HG02759 (cell line): ENCODE measurements around the gene CEP83.
"Not testable (repeated sequence)": the region's sequence is repeated elsewhere in the genome, so short reads cannot be mapped to it uniquely, and the experiment has no call there.

Source experiments
- ATAC-seq: cut with Tn5 transposase; IDR thresholded peaks from one replicate; pipeline ENCODE4 v1.9.1; 2021; ENCODE audit warnings: mild to moderate bottlenecking, moderate library complexity; ENCODE audit not compliant: unreplicated experiment

CEP83 gene, protein sequence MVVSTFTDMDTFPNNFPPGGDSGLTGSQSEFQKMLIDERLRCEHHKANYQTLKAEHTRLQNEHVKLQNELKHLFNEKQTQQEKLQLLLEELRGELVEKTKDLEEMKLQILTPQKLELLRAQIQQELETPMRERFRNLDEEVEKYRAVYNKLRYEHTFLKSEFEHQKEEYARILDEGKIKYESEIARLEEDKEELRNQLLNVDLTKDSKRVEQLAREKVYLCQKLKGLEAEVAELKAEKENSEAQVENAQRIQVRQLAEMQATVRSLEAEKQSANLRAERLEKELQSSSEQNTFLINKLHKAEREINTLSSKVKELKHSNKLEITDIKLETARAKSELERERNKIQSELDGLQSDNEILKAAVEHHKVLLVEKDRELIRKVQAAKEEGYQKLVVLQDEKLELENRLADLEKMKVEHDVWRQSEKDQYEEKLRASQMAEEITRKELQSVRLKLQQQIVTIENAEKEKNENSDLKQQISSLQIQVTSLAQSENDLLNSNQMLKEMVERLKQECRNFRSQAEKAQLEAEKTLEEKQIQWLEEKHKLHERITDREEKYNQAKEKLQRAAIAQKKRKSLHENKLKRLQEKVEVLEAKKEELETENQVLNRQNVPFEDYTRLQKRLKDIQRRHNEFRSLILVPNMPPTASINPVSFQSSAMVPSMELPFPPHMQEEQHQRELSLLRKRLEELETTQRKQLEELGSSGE

DNA sequence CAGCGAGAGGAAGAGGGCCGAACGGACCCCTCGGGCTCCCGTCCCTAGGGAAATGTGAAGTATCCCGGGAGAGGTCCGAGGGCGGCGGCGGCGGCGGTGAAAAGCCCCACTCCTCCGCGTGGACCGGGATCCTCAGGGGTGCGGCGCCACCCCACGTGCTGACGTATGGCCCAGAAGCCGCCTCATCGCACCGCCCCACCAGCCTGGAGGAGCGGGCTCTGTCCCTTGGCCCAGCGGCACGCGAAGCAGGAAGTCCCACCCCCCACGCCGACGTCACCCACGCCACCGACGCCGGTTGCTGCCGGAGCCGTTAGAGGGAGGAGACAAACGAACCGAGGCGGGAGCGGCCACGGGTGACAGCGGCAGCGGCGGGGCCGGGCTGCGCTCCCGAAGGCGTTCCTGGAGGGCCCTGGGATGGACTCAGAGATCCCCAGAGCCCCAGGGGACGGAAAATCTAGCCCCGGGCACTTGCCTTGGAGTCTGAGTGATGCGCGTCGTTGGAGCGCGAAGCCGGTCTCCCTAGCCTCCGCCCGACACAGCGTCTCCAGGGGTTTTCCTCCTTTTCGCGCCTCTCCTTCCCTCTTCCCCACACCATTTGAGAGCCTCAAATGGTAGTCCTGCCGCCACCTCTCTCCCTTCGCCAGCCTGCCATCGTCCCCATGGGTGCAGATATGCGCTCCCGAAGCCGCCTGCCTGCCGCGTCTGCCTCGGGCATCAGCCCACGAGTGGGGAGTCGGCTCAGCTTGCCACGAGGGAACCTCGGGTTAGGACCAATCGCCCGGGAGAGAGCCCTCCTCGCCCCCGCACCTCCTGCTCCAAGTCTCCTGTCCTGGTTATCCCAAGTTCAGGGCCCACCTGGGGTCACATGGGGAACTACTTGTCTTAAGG is at the start of gene CEP83:
Gene CEP83 (minus strand): TSS at position 140 of the 888 bp plus-strand sequence. CDS start 47,377 bp downstream, outside the sequence.
- peak; percentile 99 for ATAC-seq

DNA sequence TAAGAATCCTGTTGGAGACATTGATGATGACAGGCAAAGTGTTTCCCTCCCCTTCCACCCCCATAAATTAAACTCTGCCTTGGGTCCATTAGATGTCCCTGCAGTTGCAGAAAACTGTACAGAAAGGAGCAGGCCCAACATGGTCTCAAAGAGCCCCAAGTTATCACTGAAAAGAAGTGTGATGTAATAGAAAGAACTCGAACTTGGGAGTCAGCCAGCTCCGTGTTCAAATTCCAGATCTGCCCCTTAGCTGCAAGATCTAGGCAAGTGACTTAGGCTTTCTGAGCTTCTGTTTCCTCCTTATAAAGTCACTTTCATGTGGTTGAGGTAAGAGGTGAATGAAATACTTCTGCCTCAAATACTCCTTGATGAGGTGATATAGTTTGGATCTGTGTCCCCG is 49.6 kb upstream of the CEP83 start:
- no peak for ATAC-seq

DNA sequence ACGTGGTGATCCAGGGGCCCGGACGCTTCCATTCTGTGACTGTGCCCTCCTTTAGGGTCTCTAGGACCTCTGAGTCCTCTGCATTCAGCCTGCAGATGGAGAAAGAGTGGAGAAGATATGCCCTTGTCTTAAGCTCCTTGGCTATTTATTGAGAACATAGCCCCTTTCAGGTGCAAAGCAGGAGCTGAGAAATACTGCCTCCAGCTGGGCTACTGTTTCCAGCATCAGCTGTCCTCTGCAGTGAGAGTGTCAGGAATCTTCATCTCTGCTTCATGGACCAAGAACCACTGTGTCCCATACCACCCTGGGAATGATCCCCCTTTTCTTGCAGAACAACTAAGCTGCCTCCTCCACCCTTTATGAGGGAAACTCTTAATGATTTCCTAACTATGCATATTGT is 47.8 kb upstream of the CEP83 start:
- ATAC-seq, result no peak

DNA sequence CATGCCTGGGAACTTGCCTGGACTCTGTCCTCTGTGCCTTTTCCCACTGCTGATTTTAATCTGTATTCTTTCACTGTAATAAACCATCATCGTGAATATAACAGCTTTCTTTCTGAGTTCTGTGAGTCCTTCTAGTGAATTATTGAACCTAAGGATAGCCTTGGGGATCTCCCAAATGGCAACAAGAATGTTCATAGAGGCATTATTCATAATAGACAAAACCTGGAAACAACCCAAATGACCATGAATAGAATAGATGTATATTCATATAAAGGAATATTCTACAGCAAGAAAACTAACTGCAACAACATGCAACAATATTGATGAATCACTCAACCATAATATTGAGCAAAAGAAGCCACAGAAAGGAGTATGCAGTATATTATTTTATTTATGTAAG is 44.7 kb upstream of the CEP83 start:
- ATAC-seq, result no peak

DNA sequence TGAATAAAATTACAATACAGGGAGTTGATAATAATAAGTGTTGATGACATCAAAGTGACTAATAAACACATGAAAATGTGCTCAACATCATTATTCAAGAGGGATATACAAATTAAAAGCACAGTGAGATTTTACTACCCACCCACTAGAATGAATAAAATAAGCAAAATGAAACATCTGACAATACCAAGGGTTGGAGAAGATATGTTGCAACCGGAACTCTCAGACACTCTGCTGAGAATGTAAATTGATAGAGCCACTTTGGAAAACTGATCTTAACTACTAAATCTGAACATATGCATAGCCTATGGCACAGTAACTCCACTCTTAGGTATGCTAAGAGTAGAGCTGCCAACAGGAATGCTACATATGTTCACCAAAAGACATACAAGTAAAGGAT is 44.0 kb upstream of the CEP83 start:
- no peak for ATAC-seq

DNA sequence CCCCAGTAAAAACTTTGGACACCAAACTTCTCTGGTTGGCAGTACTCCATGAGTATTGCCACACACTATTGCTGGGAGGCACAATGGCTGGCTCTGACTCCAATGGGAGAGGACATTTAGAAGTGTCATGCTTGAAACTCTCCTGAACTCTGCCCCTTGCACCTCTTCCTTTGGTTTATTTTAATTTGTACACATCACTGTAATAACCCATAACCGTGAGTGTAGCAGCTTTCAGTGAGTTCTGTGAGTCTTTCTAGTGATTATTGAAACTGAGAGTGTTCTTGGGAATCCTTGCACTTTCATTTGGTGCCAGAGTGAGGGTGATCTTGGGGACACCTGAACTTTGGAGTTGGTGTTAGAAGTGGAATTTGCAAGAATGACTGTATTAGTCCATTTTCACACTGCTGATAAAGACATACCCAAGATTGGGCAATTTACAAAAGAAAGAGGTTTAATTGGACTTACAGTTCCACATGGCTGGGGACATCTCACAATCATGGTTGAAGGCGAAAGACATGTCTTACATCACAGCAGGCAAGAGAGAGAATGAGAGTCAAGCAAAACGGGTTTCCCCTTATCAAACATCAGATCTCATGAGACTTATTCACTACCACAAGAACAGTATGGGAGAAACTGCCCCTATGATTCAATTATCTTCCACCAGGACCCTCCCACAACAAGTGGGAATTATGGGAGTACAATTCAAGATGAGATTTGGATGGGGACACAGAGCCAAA is 41.3 kb upstream of the CEP83 start:
- no peak for ATAC-seq

DNA sequence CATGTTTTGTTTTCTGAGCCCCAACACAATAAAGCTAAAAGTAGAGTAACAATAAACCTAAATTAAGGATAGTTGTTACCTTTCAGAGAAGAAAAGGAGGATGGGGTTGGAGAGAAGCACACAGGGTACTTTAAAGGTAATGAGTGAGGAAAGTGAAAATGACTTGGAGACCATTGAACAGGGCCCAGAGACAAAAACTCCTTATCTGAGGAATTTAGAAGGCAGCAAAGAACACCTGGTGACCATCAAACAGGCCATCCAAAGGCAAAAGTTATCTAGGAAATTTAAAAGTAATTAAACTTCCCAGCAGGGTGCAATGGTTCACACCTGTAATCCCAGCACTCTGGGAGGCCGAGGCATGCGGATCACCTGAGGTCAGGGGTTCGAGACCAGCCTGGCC is 39.0 kb upstream of the CEP83 start:
- ATAC-seq, result no peak

DNA sequence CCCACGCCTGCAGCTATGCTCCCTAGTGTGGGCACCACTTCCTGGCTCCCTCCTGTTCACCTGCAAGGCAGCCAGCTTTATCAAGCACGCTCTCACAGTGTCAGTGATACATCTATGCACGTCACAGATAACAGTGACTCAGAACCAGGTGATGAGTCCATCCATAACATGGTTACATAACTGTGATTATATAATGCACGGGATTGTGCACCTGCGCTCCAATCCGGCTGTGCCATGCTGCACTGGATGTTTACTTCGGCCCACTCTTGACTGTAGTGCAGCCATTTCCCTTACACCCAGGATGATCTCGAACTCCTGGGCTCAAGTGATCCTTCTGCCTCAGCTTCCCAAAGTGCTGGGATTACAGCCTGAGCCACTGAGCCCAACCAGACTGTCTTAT is 38.4 kb upstream of the CEP83 start:
- ATAC-seq, result no peak

DNA sequence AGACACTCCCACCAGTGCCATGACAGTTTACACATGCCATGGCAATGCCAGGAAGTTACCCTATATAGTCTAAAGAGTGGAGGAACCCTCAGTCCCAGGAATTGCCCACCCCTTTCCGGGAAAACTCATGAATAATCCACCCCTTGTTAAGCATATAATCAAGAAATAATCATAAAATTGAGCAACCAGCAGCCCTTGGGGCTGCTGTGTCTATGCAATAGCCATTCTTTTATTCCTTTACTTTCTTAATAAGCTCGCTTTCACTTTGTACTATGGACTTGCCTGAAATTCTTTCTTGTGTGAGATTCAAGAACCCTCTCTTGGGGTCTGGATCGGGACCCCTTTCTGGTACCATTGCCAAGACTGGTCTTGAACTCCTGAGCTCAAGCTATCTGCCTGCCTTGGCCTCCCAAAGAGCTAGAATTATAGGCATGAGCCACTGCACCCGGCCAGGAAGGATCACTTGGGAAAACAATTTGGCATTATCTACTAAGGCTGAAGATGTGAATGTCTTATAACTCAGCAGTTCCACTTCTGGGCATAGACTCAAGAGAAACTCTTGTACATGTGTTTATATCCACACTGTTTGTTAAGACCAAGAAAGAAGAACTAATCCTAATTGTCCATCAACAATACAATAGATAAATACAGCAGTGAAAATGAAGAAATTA is 35.9 kb upstream of the CEP83 start:
- ATAC-seq, result no peak

DNA sequence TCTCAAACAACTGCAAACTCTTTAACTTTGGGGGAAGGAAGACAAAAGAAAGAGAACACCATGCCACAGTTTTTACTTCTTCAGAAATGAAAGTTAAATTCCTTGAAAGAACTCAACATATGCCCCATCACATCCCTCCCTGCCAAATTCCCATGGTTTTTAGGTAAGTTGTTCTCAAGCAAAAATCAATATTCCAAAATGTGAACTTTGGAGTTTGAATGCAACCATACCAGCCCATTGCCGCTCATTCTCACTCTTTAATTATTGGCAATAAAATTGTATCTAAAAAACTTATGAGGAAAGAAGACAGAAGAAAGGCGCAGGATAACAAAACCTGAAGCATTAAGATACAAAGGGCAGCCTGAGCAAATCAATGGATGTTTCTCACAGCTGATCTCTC is 31.8 kb upstream of the CEP83 start:
- no peak for ATAC-seq

DNA sequence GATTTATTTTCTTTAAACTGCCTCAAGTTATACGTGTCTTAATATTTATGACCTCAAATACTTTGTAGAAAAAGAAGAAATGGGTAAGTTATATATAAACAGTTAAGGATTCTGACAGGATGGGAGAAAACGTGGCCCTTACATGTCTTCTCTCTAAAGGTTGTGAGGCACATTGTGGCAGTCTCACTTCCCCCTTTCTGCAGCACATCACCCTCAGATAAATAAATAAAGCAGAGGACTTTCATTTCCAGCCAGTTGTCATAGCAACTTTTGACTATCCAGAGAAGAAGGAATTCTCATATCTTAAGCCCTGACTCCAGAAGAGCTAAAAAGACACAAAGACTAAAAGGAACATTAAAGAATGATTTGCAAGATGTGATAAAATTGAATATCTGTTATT is 28.8 kb upstream of the CEP83 start:
- peak; percentile 96 for ATAC-seq

DNA sequence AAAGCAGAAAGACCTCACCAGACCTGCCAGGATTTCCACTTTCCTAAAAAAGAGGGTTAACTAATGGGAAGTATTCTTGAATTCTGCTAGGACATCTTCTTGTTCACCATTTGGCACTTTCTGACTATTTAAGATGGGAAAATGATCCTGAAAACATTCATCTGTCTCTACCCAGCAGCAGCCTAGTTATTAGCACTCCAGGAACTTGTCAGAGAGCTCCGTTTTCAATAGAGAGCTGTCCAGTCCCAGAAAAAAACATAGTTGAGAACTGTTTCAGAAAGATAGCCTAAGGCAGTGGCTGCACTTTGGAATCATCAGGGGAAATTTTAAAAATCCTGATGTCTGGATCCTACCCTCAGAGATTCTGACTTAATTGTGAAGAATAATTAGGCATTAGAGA is 22.1 kb upstream of the CEP83 start:
- no peak for ATAC-seq

DNA sequence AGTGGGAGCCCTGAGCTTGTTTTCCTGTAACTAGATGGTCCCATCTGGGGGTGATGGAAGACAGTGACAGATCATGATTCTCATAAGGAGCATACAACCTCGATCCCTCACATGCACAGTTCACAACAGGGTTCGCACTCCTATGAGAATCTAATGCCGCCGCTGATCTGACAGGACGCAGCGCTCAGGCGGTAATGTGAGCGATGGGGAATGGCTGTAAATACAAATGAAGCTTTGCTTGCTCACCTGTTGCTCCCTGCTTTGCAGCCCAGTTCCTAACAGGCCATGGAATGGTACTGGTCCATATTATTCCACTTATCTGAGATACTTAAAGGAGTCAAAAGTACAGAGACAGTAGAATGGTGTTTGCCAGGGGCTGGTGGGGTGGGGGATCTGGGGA is 9.9 kb upstream of the CEP83 start:
- no peak for ATAC-seq

DNA sequence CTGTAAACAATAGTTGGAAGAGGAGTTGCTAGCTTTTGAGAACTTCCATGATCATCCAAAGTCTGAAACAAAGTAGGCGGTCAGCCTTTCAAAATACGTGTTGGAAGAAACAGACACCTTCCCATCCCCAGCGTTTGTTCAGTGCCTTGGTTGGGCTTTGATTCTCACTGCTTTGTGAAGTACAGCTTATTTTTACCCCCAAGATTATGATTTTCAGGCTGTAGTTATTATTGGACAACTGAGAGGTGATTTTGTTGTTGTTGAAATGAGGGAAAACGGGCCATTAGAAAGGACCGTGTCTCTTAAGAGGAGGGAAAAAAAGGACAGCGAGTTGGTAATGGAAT is 921 bp upstream of the CEP83 start:
- ATAC-seq, result no peak

DNA sequence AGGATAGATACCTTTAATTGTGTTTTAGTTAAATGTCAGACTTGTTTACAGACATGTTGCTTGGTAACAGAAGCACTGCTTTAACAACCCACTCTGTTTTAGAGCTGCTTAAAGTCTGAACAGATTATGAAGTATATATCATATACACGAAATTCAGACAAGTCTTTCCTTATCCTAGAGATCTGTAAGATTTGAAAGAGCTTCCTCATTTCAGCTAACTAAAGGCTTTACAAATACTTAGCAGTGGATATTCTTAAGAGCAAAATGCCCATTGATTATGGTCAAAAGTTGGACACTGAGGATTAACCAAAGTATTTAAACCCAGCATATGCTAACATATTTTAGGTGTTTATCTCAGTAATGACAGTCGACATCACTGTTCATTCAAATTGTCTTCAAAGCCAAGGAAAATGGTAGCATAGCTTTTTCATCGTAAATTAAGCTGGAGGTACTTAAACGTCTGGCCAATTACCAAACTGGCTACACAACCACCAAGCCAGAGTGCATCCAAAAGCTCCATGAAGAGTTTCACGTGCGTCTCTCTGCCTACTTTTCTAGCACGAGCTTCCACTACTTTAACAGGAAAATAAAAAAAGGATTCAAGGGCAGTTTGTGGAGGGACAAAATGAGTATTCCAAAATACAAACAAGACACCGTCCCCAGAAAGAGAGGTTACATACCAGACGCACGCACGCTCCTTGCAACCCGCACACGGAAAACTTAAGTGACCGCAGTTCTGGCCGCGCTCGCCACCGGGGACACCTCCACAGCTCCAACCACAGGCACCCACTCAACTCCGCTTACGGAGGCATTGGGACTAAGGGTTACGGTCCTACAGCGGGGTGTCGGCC is 565 bp downstream of the CEP83 start:
- peak; percentile 39 for ATAC-seq

DNA sequence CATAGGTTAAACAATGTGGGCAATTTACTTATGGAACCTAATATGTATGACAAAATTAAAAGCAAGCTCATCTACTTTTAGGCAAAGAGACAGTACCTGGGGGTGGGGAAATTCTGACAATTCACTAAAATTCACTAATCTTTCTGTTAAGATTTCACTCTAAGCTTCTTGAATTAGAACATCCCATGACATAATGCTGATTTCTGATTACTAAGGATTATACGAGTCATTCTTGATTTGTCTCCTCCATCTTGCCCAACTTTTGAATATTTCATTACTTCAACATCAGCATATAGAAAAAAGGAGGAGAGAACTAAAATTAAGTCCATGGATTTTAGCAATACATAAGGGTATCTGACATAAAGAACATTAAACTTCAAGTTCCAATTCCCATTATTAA is 2.4 kb downstream of the CEP83 start:
- no peak for ATAC-seq

DNA sequence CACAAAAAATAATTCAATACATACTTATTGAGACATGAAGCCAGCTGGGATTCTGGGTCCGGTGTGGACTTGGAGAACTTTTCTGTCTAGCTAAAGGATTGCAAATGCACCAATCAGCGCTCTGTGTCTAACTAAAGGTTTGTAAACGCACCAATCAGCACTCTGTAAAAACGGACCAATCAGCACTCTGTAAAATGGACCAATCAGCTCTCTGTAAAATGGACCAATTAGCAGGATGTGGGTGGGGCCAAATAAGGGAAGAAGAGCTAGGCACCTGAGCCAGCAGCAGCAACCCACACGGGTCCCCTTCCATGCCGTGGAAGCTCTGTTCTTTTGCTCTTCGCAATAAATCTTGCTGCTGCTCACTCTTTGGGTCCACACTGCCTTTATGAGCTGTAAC is 5.3 kb downstream of the CEP83 start:
- not testable (repeated sequence) for ATAC-seq

DNA sequence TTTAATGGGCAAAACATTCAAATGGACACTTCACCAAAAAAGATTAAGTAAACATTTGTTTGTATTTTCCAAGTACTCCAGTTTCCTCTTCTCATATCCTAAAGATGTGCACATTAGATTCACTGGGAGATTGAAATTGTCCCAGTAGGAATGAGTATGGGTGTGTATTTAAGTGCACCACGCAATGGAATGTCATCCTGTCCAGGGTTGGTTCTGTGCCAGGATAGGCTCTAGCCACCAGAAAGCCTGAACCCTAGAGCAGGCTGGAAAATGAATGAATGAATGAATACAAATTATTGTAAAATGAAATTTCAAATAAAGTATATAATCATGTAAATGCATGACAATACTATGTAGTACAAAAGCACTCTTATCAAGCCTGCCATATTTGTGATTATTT is 14.0 kb downstream of the CEP83 start:
- no peak for ATAC-seq

DNA sequence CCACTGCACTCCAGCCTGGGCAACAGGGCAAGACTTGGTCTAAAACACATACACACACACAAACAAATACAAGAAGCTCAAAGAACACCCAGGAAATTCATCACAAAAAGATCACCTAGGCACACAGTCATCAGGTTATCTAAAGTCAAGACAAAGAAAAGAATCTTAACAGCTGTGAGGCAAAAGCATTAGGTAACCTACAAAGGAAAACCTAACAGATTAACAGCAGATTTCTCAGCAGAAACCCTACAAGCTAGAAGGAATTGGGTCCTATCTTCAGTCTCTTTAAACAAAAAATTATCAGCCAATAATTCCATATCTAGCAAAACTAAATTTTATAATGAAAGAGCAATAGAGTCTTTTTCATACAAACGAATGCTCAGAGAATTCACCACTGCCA is 22.4 kb downstream of the CEP83 start:
- no peak for ATAC-seq
